GM06990 (cell line): ENCODE measurements around the gene DDX4.
"Not testable (repeated sequence)": the region's sequence is repeated elsewhere in the genome, so short reads cannot be mapped to it uniquely, and the experiment has no call there.

Experiments used
- DNase-seq: peaks from one replicate; pipeline ENCODE4 v3.0.0-alpha.2; 2011; ENCODE audit not compliant: insufficient read length; ENCODE audit errors: extremely low read depth
- H3K27me3 ChIP-seq: replicated peaks from 2 replicates; pipeline ENCODE4 v1.6.0; 2011; ENCODE audit warnings: low read length; ENCODE audit not compliant: control insufficient read depth, insufficient read depth
- H3K36me3 ChIP-seq: 2 replicates; pipeline ENCODE4 v1.5.1; 2011; ENCODE audit warnings: low read length; ENCODE audit not compliant: control insufficient read depth, insufficient read depth
- H3K4me3 ChIP-seq: replicated peaks from 2 replicates; pipeline ENCODE4 v1.5.1; 2011; ENCODE audit warnings: low read depth, mild to moderate bottlenecking, control low read depth, low read length
- CTCF ChIP-seq: IDR thresholded peaks from 2 replicates; pipeline ENCODE4 v1.5.1; 2011; ENCODE audit warnings: low read length, control low read depth, mild to moderate bottlenecking, inconsistent platforms; ENCODE audit not compliant: insufficient read depth, poor library complexity, severe bottlenecking

Gene DDX4

GRCh38 chr5:55714749-55715148 is 23.1 kb upstream of the DDX4 start:
- TF ChIP-seq CTCF, result no peak
- DNase-seq, result no peak
- Histone ChIP-seq H3K36me3 (no peaks in the 10 kb centered on the region), H3K4me3 (no peak overlapping the region), H3K27me3 (no peaks in the 10 kb centered on the region)

- no peak for TF ChIP-seq CTCF
- Histone ChIP-seq H3K4me3 (no peak overlapping the region), H3K27me3 (no peaks in the 10 kb centered on the region), H3K36me3 (no peaks in the 10 kb centered on the region)
- DNase-seq, result no peak
These were observed 22.3 kb upstream of the DDX4 start for GRCh38 chr5:55715519-55716078.

- H3K4me3 ChIP-seq, H3K27me3 ChIP-seq, DNase-seq, H3K36me3 ChIP-seq: not testable (repeated sequence)
These were observed 18.8 kb upstream of the DDX4 start for GRCh38 chr5:55719026-55719425.

- no peak for DNase-seq
- Histone ChIP-seq H3K27me3 (no peaks in the 10 kb centered on the region), H3K4me3 (no peak overlapping the region), H3K36me3 (no peaks in the 10 kb centered on the region)
- TF ChIP-seq CTCF, result no peak
These were observed 17.6 kb upstream of the DDX4 start for GRCh38 chr5:55720188-55720703.

- no peak overlapping the region for H3K4me3 ChIP-seq
- no peaks in the 10 kb centered on the region for H3K36me3 ChIP-seq
- no peaks in the 10 kb centered on the region for H3K27me3 ChIP-seq
- no peak for TF ChIP-seq CTCF
- no peak for DNase-seq
These were observed 13.6 kb upstream of the DDX4 start for GRCh38 chr5:55724281-55724680.

GRCh38 chr5:55731848-55732247 is 6.0 kb upstream of the DDX4 start:
- Histone ChIP-seq H3K36me3 (no peaks in the 10 kb centered on the region), H3K27me3 (no peaks in the 10 kb centered on the region), H3K4me3 (no peak overlapping the region)
- no peak for DNase-seq
- TF ChIP-seq CTCF, result no peak
